NB4 (cell line): ENCODE results near the gene TCF12.

Experiments used
- DNase-seq: peaks from one replicate; pipeline ENCODE4 v3.0.0; 2010; ENCODE audit warnings: low read depth
- H3K4me3 ChIP-seq: one replicate; pipeline ENCODE4 v1.5.1; 2011; ENCODE audit warnings: mild to moderate bottlenecking, low read depth, low read length, moderate library complexity
- MYC ChIP-seq: IDR thresholded peaks from 2 replicates; pipeline ENCODE4 v1.6.1; 2011; ENCODE audit warnings: low read depth, low read length
- POLR2A ChIP-seq: IDR thresholded peaks from 2 replicates; pipeline ENCODE4 v1.6.1; 2011; ENCODE audit warnings: mild to moderate bottlenecking; ENCODE audit not compliant: insufficient read length; ENCODE audit errors: extremely low read depth
- TF ChIP-seq, protein P1 (sequence below): IDR thresholded peaks from 2 replicates; pipeline ENCODE4 v1.6.1; 2011; ENCODE audit warnings: low read depth, low read length
- TF ChIP-seq, protein P2 (sequence below): IDR thresholded peaks from one replicate; pipeline ENCODE4 v1.5.1; 2012; ENCODE audit warnings: low read depth, low read length

Gene TCF12

DNA sequence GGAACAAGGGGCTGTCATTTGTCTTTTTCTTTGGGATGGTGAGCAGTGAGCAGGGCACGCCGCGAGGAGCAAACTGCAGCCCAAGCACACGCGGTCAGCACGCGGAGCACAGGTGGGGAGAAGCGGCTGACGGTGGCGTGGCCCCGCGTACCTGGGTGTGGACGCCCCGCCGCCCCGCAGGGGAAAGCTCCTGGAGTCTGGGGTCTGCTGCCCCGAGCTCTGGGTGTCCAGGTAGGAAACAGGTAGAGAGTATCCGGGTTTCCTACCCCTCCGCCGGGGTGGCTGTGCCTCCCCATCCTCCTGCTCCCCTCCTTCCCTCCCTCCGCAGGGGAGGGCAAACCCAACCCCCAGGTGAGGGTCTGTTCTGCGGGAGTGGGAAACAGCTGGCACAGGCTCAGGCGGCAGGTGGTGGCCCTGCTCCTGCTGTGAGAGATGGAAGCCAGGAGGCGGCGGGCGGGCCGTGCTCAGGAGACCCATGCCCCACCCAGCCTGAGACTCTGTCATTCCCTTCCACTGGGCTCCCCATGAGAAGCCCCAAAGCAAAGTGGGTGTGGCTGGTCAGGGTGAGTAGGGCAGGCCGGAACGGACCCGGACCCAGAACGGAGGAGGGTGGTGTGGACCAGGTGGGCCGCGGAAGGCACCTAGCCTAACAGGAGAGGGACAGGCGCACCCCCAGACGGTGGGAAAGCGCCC is 400.9 kb downstream of the TCF12 start:
- TF ChIP-seq POLR2A (no peak), MYC (no peak)
- TF ChIP-seq, protein P1, sequence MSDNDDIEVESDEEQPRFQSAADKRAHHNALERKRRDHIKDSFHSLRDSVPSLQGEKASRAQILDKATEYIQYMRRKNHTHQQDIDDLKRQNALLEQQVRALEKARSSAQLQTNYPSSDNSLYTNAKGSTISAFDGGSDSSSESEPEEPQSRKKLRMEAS: no peak
- TF ChIP-seq, protein P2, sequence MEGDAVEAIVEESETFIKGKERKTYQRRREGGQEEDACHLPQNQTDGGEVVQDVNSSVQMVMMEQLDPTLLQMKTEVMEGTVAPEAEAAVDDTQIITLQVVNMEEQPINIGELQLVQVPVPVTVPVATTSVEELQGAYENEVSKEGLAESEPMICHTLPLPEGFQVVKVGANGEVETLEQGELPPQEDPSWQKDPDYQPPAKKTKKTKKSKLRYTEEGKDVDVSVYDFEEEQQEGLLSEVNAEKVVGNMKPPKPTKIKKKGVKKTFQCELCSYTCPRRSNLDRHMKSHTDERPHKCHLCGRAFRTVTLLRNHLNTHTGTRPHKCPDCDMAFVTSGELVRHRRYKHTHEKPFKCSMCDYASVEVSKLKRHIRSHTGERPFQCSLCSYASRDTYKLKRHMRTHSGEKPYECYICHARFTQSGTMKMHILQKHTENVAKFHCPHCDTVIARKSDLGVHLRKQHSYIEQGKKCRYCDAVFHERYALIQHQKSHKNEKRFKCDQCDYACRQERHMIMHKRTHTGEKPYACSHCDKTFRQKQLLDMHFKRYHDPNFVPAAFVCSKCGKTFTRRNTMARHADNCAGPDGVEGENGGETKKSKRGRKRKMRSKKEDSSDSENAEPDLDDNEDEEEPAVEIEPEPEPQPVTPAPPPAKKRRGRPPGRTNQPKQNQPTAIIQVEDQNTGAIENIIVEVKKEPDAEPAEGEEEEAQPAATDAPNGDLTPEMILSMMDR: no peak
- H3K4me3 ChIP-seq: no peak overlapping the region
- DNase-seq: no peak

DNA sequence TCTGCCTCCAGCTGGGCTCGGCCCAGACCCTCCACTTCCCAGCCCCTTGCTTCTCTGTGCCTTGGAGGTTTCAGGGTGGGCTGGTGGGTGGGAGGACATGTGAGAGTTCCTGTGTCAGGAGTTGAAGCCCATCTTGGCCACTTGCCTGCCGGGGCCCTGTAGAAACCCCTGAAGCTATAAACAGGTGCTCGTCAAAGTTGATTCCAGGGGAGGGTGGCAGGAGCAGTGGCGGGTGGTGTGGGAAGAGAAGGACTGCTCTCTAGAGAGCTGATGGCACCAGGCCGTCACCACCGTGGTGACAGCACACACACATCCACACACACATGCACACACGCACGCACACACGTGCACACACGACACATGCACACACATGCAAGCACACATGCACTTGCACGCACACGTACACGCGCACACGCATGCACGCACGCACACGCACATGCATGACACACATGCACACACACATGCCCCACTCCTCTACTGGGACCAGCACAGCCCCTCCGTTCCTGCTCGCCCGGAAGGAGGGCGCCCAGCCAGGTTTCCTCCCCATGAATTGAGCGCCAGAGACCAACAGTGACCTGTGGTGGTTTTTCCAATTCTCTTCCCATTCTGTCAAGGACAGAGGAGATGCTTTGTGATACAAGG is 401.6 kb downstream of the TCF12 start:
- DNase-seq: no peak
- no peak overlapping the region for H3K4me3 ChIP-seq
- TF ChIP-seq POLR2A (no peak), MYC (no peak)
- TF ChIP-seq, protein P2: no peak
- TF ChIP-seq, protein P1: no peak

DNA sequence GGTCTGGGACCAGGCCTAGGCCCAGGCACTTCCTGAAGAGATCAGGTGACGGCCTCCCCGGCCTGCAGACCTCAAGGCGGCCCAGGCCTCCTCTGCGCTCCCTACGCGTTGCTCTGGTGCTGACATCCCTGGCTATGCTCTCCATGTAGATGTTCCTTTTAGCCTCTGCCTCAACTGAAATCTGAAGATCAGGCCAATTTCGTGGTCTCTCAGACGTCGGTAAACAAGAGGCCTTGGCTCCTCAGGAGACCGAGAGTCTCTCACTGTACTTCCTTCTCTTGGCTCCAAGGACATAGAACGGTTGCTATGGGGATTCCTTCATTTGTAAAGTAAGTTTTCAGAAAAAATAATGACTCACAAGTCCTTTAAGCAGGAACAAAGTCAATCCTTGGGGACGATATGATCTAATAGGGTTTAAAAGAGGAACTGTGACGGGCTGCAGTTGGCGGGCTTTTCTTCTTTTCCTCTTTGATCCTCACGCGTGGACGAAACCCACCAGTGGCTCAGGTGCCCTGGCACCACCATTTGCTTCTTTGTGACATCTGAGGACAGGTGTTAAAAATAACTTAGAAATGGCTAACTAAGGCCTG is 402.3 kb downstream of the TCF12 start:
- peak; percentile 78 for DNase-seq
- no peak for TF ChIP-seq POLR2A
- H3K4me3 ChIP-seq: no peak overlapping the region

DNA sequence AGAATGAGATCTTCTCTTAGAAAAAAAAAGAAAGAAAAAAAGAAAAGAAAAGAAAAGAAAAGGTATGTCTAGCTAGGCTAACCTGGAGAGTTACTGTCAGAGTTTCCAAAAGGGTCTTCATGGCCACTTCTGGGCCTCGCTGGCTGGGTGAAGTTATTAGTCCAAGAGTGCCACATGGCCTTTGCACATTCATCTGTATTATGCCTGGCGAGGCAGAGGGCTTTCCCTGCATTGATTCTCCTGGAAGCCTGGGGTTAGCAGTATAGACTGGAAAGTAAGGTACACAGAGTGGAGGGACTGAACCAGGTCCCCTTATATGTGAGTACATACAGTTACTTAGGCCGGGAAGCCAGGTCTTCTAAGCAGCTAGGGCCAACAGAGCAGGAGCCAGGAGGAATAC is 403.0 kb downstream of the TCF12 start:
- DNase-seq: no peak
- TF ChIP-seq POLR2A (no peak), MYC (0 out of 2 replicates have a peak, but pooled peaks have one; percentile 14)
- TF ChIP-seq, protein P1: no peak
- TF ChIP-seq, protein P2: no peak
- H3K4me3 ChIP-seq: no peak overlapping the region

DNA sequence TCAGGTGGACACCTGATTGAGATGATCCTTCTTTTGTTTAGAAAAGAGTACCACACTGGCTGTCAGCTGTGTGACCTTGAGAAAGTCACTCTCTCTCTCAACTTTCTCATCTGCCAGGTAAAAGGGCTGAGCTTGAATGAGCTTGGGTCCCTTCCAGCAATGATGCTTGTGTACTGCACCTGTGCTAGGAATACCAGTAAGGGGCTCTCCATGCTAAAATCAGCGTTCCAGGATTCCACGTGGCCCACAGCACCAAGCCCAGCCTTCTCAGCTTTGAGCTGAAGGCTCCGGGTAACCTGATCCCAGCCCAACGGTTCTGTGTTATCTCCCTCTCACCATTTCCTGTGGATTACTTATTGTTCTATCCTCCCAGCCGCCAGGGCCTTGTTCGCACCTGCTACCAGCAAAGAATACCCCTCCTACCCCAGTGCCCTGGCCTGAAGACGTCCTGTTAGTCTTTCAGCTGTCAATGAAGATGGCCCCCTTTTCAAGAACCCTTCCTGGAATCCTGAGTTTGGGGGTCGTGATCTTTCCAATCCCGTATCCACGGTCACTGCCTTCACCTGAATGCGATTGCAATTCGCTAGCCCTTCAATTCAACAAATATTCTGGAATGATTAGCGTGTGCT is 403.6 kb downstream of the TCF12 start:
- no peak overlapping the region for H3K4me3 ChIP-seq
- no peak for DNase-seq
- TF ChIP-seq POLR2A (no peak), MYC (peak; percentile 83)
- TF ChIP-seq, protein P2: no peak
- TF ChIP-seq, protein P1: peak; percentile 89

DNA sequence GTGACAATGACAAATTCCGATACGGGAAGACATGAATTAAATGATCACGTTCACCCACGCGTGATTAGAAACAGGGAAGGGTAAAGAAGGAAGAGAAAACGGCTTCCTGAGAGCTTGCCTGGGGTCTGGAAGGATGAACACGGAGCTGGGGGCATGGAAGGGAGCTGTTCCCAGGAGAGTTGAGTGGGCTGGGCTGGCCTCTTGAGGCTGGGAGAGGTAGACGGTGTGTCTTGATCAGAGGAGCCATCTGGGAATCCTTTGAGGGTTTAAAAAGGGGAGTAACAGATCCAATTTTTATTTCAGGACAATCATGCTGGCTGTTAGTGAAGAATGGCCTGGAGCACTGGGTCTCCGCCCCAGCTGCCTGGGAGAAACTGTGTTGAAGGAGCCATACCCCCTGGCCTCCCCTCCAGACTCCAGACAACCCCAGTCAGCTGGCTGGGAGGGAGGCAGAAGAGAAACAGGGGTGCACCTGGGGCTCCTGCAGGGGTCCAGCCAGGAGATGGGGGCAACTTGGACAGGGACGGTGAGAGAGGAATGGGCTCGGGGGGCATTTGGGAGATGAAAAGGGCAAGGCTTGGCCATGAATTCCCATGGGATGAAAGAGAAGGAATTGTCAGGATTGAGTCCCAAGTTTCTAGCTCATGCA is 404.3 kb downstream of the TCF12 start:
- no peak overlapping the region for H3K4me3 ChIP-seq

More for the DNA sequence above, 404.3 kb downstream of the TCF12 start:
- TF ChIP-seq, protein P1: no peak
- TF ChIP-seq POLR2A (no peak), MYC (no peak)
- TF ChIP-seq, protein P2: no peak
- DNase-seq: no peak
